ACC112 (cell line): ENCODE measurements around the gene EIF4E1B.

ENCODE experiments used
- H2AFZ ChIP-seq: fragments of 200-600 bp; sonication (generic); one replicate; pipeline ENCODE4 v1.6.0; 2017; ENCODE audit warnings: antibody characterized with exemption, low read length; ENCODE audit not compliant: unreplicated experiment
- H3K27ac ChIP-seq: fragments of 200-600 bp; sonication (generic); 2 replicates; pipeline ENCODE4 v1.5.1; 2014; ENCODE audit warnings: low read depth, mild to moderate bottlenecking, antibody characterized with exemption, low read length, moderate library complexity
- H3K27me3 ChIP-seq: fragments of 200-600 bp; sonication (generic); 2 replicates; pipeline ENCODE4 v1.6.1; 2014; ENCODE audit warnings: mild to moderate bottlenecking, antibody characterized with exemption, low read length, moderate library complexity, mixed read lengths; ENCODE audit not compliant: insufficient read depth
- H3K36me3 ChIP-seq: fragments of 200-600 bp; sonication (generic); 2 replicates; pipeline ENCODE4 v1.6.1; 2016; ENCODE audit warnings: mild to moderate bottlenecking, antibody characterized with exemption, low read length, moderate library complexity, mixed read lengths; ENCODE audit not compliant: insufficient read depth
- H3K4me1 ChIP-seq: fragments of 200-600 bp; sonication (generic); one replicate; pipeline ENCODE4 v1.6.1; 2016; ENCODE audit warnings: low read length, mixed read lengths; ENCODE audit not compliant: insufficient read depth, unreplicated experiment, control insufficient read depth
- H3K4me3 ChIP-seq: fragments of 200-600 bp; sonication (generic); 2 replicates; pipeline ENCODE4 v1.5.1; 2014; ENCODE audit warnings: mild to moderate bottlenecking, low read depth, low read length
- H3K79me2 ChIP-seq: fragments of 200-600 bp; sonication (generic); one replicate; pipeline ENCODE4 v1.6.0; 2016; ENCODE audit warnings: low read length; ENCODE audit not compliant: control insufficient read depth, unreplicated experiment, insufficient read depth

EIF4E1B gene

DNA sequence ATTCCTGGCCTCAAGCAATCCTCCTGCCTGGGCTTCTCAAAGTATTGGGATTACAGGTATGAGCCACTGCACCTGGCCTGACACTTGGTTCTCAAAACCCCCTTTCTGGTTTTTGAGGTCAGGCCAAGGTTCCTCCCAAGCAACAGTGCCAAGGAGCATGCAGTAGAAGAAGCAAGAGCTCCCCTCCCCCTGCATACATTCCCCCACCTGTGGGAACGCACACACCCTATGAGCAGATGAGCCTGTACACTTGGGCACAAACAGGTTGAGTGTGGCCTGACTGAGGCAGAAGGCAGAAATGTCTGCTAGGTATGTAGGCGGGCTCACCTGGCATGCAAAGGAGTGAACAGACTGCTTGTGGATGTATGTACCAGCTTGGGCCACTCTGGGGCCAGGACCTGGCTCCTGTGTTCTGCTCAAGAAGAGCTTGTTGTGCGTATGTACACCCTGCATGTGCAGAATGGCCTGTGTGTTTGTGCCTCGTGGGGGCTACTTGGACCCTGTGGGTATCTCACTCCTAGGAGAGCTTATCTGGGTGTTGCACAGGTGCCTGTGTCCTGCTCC, 22.3 kb upstream of the EIF4E1B start:
- H3K4me3 ChIP-seq, result no peak overlapping the region
- no peaks in the 10 kb centered on the region for H3K27me3 ChIP-seq
- H3K79me2 ChIP-seq, result no peaks in the 10 kb centered on the region
- H3K4me1 ChIP-seq, result peaks cover 3% of the 10 kb centered on the region
- no peaks in the 10 kb centered on the region for H3K36me3 ChIP-seq
- H3K27ac ChIP-seq, result no peak overlapping the region
- no peak overlapping the region for H2AFZ ChIP-seq

DNA sequence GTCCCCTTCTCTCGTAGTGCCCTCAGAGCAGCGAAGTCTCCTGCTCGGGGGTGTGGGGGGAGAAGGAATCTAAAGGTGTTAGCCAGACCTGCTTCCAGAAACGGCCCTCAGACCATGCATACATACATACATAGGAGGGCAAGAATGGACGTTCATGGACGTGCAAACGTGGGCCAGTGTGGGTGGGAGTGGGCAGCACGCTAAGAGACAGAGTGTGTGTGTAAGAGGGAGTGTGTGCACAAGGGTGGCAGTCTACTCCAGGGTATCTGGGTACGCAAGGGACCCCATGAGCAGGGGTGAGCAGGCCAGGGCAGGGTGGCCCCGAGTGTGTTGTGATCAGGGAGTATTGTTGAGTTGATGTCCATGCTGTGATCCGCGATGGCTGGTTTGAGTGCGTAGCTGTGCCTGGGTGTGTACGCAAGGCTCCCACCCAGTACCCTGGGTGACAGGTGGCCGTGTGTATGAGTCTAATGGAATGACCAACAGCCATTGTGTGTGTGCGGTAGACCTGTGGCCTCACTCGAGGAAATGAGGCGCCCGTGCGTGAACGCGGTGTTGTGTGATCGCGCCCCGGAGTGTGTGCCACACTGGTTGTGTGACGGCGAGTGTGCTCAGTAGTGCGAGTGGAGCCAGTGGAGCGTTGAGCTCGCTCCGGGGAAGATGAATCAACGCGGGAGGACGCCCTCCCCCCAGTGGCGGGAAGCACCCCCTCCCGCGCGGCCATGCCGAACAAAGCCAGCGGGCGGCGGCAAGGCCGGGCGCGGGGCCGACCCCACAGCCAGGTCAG, 21.3 kb upstream of the EIF4E1B start:
- no peaks in the 10 kb centered on the region for H3K79me2 ChIP-seq
- peaks cover 9% of the 10 kb centered on the region for H3K4me1 ChIP-seq
- H3K4me3 ChIP-seq, result peak overlapping the region; percentile 80
- H3K27ac ChIP-seq, result no peak overlapping the region
- H3K36me3 ChIP-seq, result no peaks in the 10 kb centered on the region
- H2AFZ ChIP-seq, result no peak overlapping the region
- H3K27me3 ChIP-seq, result no peaks in the 10 kb centered on the region

DNA sequence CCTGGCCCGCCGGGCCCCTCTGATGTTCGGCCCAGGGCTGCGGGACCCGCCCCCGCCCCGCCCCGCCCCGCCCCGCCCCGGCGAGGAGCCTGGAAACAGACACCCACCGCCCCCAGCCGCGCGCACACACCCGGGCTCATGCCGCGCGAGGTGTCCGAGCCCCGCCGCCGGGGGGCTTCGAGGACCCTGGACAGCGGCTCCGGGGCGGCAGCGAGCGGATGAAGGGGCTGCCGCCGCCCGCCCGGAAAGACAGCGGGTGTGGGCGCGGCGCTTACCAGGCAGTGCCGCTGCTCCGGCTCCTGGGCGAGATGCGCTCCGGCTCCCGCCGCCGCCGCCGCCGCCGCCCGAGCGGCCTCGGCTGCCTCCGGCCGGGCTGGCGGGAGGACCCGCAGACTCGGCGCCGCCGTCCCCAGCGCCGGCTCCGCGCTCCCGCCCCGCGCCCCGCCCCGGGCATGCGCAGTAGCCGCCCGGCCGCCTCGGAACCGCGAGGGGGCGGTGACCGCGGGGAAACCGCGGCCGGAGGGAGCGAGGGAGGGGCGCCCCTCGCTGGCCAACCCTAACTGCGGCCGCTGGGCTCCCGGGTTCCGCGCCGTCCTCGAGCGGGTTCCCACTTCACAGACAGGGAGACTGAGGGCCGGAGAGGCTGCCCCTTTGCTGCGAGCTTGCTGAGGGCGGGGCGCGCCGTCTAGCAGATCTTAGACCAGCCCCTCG, 20.6 kb upstream of the EIF4E1B start, which contains the start of gene GPRIN1:
Gene GPRIN1, minus strand, starts transcription at position 433 of the 711 bp plus-strand sequence. CDS start 10,322 bp downstream, outside the sequence.
- Histone ChIP-seq H3K79me2 (no peaks in the 10 kb centered on the region), H3K4me1 (peaks cover 15% of the 10 kb centered on the region), H3K27ac (no peak within 1 kb of the TSS), H3K4me3 (peak within 1 kb of the TSS; percentile 80), H3K27me3 (no peaks in the 10 kb centered on the region), H2AFZ (peak within 1 kb of the TSS; percentile 79), H3K36me3 (no peaks in the 10 kb centered on the region)

DNA sequence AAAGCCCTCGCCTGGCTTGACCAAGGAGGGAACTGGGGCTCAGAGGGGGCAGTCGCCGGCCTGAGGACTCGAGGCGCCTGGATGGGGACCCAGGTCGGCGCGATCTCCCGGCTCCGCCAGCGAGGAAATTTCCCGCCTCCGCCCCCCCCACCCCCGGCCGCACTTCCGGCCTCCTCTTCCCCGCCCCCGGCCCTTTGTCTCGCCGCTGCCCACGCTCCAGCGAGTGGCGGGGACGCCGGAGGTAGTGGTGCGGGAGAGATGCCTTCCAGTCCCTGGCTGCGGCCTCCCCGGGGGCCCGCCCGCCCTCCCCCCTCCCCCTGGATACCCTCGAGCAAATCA, 20.1 kb upstream of the EIF4E1B start:
- Histone ChIP-seq H3K27ac (no peak overlapping the region), H2AFZ (peak overlapping the region; percentile 79)

DNA sequence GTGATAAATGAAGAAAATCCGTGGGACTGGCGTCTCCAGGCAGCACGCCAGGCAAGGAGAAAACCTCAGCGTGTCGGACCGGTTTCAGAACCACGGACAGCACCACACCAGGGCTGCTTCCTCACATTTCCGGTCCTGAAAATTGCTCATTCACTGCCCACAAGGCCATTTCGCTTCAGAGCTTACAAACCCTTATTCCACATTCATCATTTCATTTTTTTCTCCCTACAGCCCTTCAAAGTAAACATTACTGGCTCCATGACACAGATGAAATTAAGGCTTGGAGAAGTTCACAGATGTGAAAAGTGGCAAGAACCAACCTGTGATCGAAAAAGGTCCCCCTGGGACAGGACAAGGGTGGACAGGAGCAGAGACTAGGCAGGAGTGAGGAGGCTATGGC, 19.0 kb upstream of the EIF4E1B start:
- Histone ChIP-seq H3K4me3 (no peak overlapping the region), H2AFZ (no peak overlapping the region), H3K27me3 (no peaks in the 10 kb centered on the region), H3K4me1 (peaks cover 28% of the 10 kb centered on the region), H3K27ac (no peak overlapping the region), H3K79me2 (no peaks in the 10 kb centered on the region), H3K36me3 (no peaks in the 10 kb centered on the region)

More for the DNA sequence above, 20.1 kb upstream of the EIF4E1B start:
- peak overlapping the region; percentile 80 for H3K4me3 ChIP-seq
- H3K4me1 ChIP-seq, result peaks cover 20% of the 10 kb centered on the region
- no peaks in the 10 kb centered on the region for H3K27me3 ChIP-seq
- H3K79me2 ChIP-seq, result no peaks in the 10 kb centered on the region
- no peaks in the 10 kb centered on the region for H3K36me3 ChIP-seq

DNA sequence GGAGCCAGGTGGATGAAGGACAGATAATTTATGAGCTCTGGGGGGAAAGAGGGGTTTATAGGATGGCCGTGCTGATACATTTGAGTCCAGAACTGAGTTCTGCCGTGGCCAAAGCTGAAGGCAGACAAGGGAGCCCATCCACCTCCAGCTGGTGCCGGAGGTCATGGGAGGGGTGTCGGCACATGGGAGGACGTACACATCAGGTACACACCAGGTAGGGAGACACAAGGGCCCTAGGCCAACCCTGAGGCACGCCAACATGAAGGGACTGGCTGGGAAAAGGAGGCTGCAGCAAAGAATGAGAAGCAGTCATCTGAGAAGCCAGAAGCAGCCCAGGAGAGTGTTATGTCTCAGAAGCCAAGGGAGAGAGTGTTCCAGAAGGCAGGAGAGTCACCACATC, 18.5 kb upstream of the EIF4E1B start:
- Histone ChIP-seq H3K79me2 (no peaks in the 10 kb centered on the region), H3K4me1 (peaks cover 28% of the 10 kb centered on the region), H3K4me3 (no peak overlapping the region), H2AFZ (no peak overlapping the region), H3K36me3 (no peaks in the 10 kb centered on the region), H3K27me3 (no peaks in the 10 kb centered on the region), H3K27ac (no peak overlapping the region)

DNA sequence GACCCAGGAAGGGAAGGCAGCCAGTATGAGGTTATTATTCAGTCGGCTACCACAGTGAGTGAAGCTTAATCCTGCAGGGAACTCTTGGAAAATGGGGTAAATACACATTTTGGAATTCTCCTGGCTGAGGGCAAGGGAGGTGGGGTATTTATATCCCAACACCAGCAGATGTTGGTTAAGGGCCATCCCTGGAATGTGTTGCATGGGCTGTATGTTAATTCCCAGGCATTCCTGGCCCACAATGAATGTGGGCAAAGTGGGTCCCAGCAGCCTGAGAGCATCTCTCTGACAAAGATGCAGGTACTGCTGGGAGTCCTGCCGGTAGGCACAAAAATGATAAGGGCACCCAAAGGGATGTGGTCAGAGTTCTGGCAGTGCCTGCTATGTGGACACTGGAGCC, 17.6 kb upstream of the EIF4E1B start:
- no peaks in the 10 kb centered on the region for H3K36me3 ChIP-seq
- H3K27ac ChIP-seq, result no peak overlapping the region
- H3K79me2 ChIP-seq, result no peaks in the 10 kb centered on the region
- H3K4me1 ChIP-seq, result peaks cover 28% of the 10 kb centered on the region
- H3K4me3 ChIP-seq, result no peak overlapping the region
- H2AFZ ChIP-seq, result no peak overlapping the region
- H3K27me3 ChIP-seq, result no peaks in the 10 kb centered on the region

DNA sequence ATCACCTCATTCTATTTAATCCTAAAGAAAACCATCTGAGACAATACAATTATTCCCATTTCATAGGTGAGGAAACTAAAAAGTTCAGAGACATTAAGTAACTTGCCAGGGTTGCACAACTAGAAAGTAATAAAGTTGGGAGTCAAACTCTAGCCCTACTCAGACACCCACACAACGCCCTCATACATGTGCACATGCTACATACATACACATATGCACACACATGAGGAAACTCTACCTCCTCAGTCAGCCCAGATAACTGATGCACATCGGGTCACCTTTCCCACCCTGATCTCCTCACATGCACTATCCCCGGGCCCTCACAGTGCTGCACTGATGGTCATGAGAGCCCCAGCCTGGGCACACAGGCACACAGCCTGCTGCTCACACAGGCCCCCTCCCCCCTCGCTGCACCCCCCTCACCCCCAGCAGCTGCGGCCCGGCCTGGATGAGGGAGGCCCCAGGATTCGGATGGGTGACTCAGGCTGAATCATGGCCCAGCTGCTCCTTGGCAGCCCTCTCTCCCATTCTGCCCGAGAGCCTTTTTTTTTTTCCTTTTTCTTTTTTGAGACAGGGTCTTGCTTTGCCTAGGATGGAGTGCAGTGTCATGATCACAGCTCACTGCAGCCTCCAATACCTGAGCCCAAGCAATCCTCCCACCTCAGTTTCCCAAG, 15.5 kb upstream of the EIF4E1B start:
- H2AFZ ChIP-seq, result no peak overlapping the region
- no peaks in the 10 kb centered on the region for H3K36me3 ChIP-seq
- H3K79me2 ChIP-seq, result no peaks in the 10 kb centered on the region
- H3K4me1 ChIP-seq, result peaks cover 34% of the 10 kb centered on the region
- H3K27ac ChIP-seq, result no peak overlapping the region
- H3K27me3 ChIP-seq, result peaks cover 9% of the 10 kb centered on the region
- H3K4me3 ChIP-seq, result no peak overlapping the region

DNA sequence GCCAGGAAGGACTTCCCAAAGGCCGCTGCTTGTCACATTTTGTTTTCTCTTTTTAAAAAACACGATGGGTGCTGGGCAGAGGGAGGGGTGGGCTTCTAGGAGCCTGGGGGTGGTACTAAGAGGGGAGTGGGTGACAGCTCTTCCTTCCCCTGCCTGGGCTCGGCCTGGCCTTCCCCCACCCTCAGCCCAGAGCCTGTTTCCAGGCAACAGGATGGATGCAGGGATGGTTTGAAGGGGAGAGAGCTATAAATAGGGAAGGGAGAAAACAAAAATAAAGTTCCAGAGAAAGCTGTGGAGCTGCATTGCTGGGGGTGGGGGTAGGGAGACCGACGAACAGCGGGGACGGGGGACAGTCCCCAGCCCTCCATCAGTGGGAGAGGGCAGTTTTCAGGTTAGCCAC, 14.0 kb upstream of the EIF4E1B start:
- no peak overlapping the region for H3K27ac ChIP-seq
- no peaks in the 10 kb centered on the region for H3K36me3 ChIP-seq
- H2AFZ ChIP-seq, result no peak overlapping the region
- no peak overlapping the region for H3K4me3 ChIP-seq
- H3K79me2 ChIP-seq, result no peaks in the 10 kb centered on the region
- H3K4me1 ChIP-seq, result peaks cover 34% of the 10 kb centered on the region
- H3K27me3 ChIP-seq, result peaks cover 22% of the 10 kb centered on the region

DNA sequence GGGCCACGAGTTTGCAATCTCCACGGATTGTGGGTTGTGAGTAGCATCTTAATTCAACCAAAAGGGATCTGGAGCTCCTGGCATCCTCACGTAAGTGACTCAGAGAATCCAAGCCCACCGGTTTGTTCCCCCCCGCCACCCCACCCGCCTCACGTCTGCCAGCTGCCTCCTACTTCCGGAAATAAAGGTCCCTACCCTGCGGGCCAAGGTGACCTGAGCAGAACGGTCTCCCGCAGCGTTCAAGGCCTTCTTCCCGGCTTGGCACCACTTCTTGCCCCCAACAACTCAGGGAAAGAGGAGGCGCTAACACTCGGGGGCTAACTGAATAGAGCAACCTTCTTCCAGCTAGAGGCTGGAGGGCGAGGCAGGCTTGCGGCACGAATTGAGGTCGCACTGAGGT, 11.7 kb upstream of the EIF4E1B start:
- H3K36me3 ChIP-seq, result no peaks in the 10 kb centered on the region
- H3K79me2 ChIP-seq, result no peaks in the 10 kb centered on the region
- H3K27ac ChIP-seq, result no peak overlapping the region
- H3K27me3 ChIP-seq, result peaks cover 22% of the 10 kb centered on the region
- peak overlapping the region; percentile 58; the same call in 1 of the 2 replicates for H3K4me3 ChIP-seq
- H2AFZ ChIP-seq, result peak overlapping the region; percentile 24
- peaks cover 28% of the 10 kb centered on the region for H3K4me1 ChIP-seq
